NCI-H526 treated with DMSO at 0.1 percent for 48 hours (cell line): ENCODE data around the gene SEC14L1.

Source experiments
- DNase-seq: peaks from one replicate; lab custom pipeline; 2025; lab: John Stamatoyannopoulos, UW

SEC14L1 gene

DNA sequence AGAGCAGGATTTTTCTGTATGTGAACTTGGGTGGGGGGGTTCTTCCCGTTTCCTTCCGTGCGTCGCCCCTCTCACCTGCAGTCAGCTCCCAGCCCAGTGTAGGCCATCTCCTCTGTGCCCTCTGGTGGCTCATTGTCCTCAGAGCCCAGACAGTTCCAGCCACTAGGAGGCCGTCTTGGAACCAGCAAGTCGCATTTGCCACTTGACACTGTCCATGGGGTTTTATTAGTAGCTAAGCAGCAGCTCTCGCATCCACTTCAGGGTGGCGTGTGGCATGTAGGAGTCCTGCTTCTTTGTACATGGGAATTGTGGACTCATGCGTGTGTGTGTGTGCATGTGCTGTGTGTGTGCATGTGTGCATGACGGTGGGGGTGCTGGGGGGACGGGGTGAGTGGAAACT lies 74.0 kb downstream of the SEC14L1 start:
- DNase-seq: peak; percentile 21

DNA sequence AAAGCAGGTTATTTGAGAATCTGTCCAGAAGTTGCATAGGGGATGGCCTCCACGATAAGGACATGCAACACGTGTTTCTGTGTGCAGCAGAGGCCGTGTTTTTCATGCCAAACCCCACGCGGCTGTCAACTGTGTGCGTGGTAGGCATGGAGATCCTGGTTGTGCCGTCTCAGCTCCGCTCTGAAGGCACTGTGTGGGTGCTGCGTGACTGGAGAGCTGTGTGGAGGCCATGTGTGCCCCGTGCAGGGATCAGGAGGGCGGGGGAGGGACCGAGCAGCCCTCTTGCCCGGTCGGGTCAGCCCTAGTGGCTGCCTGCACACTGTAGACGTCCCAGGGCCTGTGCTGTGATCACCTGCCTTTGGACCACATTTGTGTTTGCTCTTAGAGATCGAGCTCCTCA lies 74.5 kb downstream of the SEC14L1 start:
- no peak for DNase-seq

DNA sequence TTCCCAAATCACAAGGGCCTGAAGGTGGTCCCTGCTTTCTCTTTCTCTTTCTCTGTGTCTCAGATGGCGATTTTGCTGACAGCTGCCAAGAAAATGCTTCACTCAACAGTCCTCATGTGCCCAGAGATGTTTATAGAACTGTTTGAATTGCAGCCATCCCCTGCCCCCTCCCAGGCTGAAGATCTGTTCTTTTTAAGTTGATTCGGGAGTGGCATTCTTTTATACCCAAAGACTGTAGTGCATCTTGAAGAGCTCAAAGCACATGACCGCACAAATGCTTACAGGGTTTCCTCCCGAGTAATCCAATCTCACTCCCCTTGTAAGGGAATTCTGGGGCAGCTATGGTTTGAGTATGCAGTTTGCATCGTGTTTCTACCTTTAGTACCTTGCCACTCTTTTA lies 75.7 kb downstream of the SEC14L1 start:
- DNase-seq: no peak

DNA sequence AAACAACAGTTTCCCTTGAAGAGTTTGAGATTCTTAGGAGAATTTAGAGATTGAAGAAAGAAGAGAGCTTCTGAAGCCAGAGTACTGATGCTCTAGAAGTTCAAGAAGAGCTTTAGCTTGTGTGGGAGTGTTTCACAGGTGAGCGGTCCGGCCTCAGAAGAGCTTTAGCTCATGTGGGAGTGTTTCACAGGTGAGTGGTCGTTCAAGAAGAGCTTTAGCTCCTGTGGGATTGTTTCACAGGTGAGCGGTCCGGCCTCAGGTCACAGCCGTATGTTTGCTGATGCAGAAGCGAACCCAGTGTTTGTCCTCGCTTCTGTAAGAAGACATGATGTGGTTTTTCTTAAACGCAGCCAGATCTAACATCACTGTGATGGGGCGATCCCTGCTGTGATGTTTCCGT lies 76.4 kb downstream of the SEC14L1 start:
- DNase-seq: no peak

DNA sequence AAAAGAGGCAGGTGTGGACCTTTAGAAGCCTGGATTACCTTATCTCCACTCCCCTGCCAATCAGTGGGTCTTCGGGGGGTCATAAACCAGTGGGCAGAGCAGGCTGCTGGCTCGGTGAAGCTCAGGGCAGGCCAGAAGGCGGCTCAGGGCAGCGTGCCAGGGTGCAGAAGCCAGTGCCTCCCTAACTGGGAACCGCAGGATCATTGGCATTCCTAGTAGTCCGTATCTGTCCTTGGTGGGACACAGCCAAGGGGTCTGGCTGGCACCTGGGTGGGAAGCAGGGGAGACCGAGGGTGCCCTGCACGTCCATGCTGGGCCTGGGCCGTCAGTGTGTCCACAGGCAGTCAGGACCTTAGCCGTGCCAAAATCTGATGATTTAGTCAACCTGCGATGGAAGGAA lies 76.8 kb downstream of the SEC14L1 start:
- DNase-seq: no peak

DNA sequence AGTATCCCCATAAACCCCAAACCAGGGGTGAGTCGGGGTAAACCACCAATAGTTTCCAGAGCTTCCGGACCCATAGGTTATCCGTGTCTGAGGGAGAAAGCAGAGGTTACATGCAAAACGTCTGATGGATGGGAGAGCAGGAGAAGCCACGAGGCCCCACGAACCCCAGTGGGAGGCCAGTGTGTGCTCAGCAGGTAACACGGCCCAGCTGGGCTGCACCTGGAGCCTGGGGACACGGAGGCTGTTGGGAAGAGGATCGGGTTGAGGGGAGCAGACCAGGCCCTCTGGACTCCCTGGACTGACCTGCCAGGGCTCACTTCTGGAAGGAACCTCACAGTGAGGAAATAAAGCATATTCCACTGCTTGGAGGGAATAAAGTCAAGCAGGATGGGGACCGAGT lies 78.1 kb downstream of the SEC14L1 start:
- no peak for DNase-seq

DNA sequence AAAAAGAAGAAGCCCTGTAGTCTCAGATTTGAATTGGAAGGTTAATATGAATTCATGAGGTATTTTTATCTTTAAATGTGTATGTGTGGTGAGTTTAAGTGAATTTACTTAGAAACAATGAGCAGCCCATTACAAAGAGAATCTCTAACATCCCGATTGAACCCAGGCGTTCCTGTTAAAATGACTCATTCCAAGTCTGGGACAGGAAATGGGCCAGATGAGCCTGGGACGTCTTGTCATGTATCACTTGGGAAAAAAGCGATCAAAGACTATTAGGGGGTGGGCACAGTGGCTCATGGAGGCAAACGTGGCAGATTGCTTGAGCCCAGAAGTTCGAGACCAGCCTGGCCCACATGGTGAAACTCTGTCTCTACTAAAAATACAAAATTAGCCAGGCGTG lies 81.6 kb downstream of the SEC14L1 start:
- no peak for DNase-seq

DNA sequence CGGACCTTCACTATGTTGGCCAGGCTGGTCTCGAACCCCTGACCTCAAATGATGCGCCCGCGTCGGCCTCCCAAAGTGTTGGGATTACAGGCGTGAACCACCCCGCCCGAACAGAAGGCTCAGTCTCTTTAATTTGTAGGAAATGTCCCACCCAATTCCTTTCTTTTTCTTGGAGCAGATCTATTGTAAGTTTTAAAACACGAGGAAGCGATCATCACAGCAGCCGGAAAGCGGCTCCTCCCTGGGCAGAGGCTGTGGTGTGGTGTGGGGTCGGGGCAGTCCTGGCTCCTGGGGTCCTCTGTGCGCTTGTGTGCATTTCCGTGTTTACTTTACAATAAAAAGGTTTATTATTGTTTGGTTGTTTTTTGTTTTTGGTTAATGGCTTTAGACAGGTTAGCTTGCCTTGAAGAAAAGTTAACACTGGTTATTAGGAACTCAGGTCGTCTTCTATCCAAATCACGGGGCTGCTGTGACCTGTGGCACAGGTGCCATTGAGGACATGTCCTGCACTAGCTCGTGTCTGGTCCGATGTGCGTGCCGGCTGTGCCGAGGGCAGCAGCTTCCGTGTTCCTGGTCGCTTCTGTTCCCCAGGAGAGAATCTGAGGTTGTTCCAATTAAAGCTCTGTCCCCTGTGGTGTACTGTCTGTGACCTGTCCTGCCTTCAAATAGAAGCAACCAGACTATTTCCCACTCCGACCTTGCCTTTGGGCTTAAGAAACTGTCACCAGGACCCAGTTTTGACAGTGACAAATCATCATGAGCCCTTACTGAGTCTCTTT lies 83.1 kb downstream of the SEC14L1 start:
- no peak for DNase-seq

DNA sequence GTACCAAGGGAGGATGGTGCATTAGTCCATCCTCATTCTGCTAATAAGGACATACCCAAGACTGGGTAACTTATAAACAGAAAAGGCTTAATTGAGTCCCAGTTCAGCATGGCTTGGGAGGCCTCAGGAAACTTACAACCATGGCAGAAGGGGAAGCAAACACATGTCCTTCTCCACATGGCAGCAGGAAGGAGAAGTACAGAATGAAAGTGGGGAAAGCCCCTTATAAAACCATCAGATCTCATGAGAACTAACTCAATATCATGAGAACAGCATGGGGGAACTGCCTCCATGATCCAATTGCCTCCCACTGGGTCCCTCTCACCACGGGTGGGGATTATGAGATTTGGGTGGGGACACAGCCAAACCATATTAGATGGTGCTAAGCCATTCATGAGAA lies 84.5 kb downstream of the SEC14L1 start:
- no peak for DNase-seq

DNA sequence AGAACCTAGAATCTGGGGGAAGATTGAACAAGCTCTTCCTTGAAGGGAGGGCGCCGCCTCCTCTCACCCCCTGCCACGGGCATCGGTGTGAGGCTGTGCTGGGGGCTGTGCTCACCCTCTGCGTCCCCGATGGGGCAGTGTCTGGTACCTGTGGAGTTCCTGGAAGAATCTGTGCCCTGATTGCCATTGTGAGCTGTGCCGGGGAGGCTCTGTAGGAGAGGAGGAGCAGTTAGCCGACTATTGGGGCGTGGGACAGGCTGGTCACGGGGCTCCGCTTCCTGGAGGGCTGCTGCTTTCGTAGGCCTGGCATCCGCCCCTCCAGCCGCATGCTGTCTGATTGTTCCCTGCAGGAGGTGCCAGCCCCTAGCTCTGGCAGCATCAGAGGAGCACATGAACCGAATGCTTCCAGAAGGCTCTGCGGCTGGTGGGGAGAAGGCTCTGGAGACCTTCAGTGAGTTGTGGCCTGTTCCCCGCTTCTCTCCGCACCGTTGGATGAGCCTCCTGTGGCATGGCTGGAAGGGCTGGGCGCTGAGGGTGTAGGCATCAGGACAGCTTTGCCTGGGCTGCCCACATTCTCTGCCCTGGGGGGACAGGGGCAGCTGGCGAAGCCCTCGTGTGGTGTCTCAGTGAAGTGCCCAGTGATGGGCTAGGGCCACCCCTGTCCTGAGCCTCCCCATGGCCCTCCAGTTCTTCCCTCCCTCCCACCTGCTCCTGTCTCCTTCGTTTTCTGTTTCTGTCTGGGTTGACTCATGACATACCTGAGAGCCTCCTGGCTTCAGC lies 86.9 kb downstream of the SEC14L1 start:
- DNase-seq: no peak

DNA sequence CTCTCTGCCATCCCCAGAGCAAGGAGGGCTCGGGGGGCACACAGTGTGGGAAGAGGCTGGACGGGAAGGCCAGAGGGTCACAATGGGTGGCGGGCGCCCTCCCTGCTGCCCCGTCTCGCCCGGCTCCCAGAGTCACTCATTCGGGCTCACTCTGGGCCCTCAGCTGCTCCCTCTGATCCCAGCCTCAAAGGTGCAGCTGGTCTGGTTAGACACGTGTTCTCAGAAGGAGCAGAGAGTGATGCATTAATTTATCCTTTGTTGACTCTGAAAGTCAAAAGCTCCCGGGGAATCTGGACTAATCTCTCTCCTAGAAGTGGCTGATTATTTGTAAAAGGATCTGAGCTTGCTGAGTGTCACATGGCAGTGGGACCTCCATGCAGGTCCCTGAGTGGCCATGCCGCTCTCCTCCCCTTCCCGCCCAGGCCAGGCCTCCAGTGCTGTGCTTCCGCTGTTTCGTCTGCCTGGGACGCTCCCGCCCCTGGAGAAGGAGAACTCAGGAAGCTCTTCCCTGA lies 87.5 kb downstream of the SEC14L1 start:
- no peak for DNase-seq

DNA sequence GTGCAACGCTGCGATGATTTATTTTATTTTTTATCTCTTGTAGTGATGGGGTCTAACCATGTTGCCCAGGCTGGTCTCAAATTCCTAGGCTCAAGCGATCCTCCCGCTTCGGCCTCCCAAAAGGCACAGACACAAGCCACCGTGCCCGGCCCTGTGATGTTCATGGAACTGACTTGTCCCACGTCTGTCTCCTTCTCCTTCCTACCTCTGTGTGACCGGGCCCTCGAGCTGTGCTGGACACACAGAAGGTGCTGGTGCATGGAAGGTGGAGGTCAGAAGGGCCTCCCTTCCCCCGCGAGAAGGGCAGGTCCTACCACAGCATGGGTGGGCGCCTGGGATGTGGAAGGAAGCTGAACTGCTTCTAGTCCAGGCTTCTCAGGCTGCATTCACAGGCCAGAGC lies 88.0 kb downstream of the SEC14L1 start:
- no peak for DNase-seq

DNA sequence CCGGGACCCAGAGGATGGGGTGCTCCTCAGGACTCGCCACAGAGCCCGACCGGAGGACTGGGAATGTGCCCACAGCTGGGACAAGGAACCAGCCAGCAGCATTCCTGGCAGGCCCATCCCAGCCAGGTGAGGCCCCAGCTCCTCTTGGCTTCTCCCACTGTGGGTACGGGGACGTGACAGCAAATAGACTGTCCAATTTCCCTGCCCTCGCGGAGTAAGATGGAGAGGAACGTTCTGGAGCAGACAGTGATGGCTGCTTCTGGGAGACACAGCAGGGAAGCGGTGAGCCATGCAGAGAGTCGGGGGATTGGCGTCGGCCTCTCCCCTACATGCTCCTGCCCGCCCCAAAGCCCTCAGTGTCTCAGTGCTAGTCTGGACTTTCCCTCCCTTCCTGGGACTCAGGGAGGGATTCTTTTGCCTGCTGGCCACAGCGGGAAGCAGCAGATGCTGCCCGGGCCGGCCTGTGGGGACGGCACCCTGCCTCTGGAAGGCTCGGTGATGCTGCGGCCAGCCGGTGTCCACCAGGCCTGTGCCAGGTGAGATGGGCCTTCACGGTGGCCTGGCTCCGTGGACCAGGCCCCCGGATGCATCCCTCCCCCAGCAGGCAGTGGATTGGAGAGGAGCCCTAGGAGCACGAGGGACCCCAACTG lies 89.1 kb downstream of the SEC14L1 start:
- DNase-seq: no peak

DNA sequence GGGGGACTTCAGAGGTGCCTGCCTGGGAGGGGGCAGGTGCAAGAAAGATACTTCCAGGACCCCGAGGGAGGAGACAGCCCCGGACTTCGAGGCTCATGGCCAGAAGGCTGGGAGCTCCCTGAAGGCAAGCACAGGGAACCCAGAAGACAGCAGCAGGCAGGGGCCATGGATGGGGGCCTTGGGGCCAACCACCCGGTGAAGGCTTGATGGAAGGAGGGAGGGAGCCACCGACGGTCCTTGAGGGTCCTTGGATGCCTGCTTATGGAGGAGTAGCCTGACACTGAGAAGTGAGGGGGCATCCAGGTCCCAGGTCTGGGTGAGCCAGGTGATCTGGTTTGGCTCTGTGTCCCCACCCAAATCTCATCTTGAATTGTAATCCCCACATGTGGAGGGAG lies 89.7 kb downstream of the SEC14L1 start:
- no peak for DNase-seq

DNA sequence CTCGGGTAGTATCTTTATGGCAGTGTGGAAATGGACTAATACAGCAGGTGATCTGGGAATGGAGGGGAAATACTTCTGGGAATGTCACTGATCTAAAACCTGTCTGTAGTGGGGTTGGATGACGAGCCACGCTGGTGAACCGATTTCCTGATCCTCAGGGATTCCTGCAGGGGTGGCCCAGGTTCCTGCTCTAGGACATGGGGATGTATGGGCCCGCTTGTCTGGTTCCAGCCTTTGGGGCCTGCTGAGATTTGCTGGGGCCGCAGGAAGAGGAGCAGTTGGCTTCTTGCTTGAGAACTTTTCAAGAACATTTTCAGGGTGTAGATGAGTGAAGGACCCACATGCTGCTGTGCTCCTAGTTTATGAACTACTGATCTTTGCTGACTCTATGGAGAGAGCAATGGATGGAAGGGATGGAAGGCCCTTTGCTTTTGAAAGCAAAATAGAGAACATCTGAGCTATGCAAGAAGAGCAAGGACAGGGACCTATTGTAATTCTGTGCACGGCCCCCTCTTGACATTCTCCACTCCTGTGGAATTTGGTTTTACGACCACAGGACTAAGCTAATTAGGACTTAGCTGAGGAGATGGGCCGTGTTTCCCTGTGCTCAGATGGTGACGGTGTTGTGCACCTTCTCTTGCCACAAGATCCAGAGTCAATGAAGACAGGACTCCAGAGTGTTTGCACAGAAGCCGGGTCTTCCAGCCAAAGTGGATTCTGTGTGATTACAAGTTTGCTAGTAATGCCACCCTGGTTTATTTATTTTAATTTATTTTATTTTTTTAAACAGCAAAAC lies 90.5 kb downstream of the SEC14L1 start:
- DNase-seq: no peak

DNA sequence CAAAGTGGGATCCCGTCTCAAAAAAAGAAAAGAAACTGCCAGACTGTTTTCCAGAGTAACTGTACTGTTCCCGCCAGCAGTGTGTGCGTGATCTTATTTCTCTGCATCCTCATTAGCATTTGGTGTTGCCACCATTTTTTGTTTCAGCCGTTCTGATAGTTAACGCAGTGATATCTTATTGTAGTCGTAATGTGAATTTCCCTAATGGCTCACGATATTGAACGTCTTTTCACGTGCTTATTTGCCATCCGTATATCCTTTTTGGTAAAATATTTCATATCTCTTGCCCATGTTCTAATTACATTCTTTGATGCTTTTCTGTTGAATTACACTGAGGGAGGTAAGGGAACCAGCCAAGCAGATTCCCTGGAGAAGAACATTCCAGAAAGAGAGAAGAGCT lies 92.4 kb downstream of the SEC14L1 start:
- no peak for DNase-seq

DNA sequence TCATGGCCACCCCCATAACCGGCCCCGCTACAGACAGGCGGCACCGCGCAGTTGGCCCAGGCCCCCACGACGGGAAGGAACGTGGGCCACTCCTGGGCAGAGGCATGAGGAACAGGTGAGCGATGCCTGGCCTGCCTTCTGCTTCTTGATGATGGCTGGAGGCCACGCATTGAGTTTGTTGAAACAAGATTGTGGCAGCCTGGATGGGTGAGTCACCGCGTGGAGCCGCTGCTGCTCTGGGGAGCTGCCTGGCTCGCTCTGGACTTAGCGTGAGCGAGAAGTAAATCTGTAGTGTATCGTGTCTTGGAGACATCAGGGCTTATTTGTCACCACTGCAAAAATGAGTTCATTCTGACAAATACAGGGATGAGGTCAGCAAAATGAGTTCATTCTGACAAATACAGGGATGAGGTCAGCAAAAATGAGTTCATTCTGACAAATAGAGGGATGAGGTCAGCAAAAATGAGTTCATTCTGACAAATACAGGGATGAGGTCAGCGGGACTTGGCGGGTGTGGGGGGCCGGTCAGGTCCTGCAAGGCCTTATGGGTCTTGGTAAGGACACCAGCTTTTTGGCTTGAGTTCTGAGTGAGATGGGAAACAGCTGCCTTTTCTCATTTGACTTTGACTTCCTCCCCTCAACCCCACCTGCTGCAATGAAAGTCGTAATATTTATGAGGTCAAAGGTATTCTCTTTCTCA lies 93.0 kb downstream of the SEC14L1 start:
- no peak for DNase-seq

DNA sequence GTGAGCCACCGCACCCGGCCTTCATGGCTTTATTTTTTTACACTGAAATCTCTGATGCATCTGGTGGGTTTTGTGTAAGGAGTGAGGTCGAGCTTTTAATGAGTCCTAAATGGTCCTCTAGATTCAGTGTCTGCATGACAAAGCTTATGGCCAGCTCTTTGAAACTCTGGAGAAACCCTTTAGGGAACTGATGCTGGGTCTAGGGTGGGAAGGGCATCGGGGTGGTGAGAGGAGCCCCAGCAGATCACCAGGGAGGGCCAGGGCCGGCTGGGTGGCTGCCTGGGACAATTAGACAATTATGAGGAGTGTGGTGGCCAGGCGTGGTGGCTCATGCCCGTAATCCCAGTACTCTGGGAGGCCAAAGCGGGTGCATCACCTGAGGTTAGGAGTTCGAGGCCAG lies 93.9 kb downstream of the SEC14L1 start:
- DNase-seq: no peak

DNA sequence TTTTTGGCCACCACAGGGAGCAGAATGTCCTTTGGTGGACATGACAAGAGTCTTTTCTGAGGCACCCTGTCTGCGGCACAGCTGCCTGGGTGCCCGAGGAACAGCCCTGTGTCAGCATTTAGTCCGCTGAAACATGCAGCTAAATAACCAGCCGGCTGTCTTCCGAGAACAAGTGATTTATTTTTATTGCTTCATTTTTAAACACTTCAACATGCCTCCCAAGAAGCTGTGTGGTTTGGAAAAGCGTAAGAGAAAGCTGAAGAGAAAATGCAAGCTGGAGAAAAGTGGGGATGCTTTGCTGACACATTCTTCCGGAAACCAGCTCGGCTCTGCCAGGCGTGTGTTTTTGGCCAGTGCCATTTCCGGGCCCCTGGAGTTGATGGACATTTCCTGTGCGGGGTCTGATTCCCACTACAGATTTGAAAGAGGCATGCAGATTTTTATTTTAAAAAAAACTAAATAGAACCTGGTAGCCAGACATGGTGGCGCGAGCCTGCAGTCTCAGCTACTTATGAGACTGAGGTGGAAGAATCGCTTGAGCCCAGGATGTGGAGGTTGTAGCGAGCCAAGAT lies 94.7 kb downstream of the SEC14L1 start:
- DNase-seq: no peak

DNA sequence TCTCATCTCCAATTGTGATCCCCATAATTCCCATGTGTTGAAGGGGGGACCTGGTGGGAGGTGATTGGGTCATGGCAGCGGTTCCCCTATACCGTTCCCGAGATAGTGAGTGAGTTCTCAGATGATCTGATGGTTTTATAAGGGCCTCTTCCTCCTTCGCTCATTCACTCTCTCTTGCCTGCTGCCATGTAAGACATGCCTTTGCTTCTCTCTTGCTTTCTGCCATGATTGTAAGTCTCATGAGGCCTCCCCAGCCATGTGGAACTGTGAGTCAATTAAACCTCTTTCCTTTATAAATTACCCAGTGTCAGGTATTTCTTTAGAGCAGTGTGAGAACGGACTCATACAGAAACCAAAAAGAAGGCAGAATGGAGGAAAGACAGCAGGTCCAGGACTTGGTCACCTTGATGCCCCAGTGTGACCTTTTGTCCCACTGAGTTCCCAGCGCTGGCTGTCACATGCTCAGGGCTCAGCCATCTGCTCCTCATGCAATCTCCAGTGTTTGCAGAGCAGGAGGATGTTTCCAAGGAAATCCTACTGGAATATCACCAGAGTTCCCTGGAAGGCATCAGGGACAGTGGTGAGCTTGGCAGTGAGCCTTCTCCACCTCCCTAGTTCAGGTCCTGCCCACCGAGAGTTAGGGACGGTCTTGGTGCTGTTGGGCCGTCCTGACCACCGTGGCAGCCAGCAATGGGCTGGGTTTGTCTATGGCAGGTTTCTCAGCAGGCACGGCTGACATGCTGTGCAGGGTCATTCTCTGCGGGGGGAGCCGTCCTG lies 96.7 kb downstream of the SEC14L1 start:
- DNase-seq: no peak
